B cell (primary cell): Measurements from ENCODE around the gene KIF22. TPM values are rescaled to one million over a fixed set of nuclear protein-coding genes. Genes with fewer than 3 reads are reported as not detected.

Experiments used
- ATAC-seq: fragments of 200-7000 bp; cut with Tn5 transposase; one replicate; pipeline ENCODE4 v1.10.0; 2021; ENCODE audit warnings: low read depth, mild to moderate bottlenecking, moderate number of reproducible peaks, moderate library complexity
- CTCF ChIA-PET: fragments of 350-600 bp; sonication (Branson Sonifier 250); formaldehyde crosslinking; loops from one replicate; lab custom pipeline; 2021; ENCODE audit warnings: antibody characterized with exemption, inconsistent platforms; lab: Charles Lee
- POLR2A ChIA-PET: fragments of 350-600 bp; sonication (Branson Sonifier 250); formaldehyde crosslinking; loops from one replicate; lab custom pipeline; 2021; ENCODE audit warnings: antibody characterized with exemption; lab: Charles Lee
- DNase-seq: peaks from one replicate; pipeline ENCODE4 v3.0.0; 2013
- H2AFZ ChIP-seq: 2 replicates; pipeline ENCODE4 v1.6.1; 2012; ENCODE audit warnings: mild to moderate bottlenecking, low read depth, low read length; ENCODE audit not compliant: insufficient read depth, poor library complexity, severe bottlenecking
- H3K27ac ChIP-seq, 2 donors: 1 replicate in 1 of 2; 2 replicates in 1 of 2; pipeline ENCODE4 v1.5.1; 2012 to 2013; ENCODE audit warnings: low read length in 2 of 2, mild to moderate bottlenecking in 2 of 2, moderate library complexity in 1 of 2
- H3K27me3 ChIP-seq, 4 experiments: fragments of 200-600 bp in 1 of 4; sonication (generic) in 1 of 4; replicated peaks in 1 of 4; 1 replicate in 2 of 4; 2 replicates in 2 of 4; pipeline versions ENCODE4 v1.6.1 to v1.7.0; 2013 to 2016; ENCODE audit warnings: low read length in 3 of 4, mild to moderate bottlenecking in 2 of 4, mixed read lengths in 1 of 4, moderate library complexity in 1 of 4; ENCODE audit not compliant: insufficient read depth in 4 of 4, control insufficient read depth in 3 of 4; ENCODE audit errors: control extremely low read depth in 1 of 4
- H3K36me3 ChIP-seq, 2 experiments: replicated peaks in 1 of 2; 1 replicate in 1 of 2; 2 replicates in 1 of 2; pipeline versions ENCODE4 v1.6.1 to v1.7.1; 2013; ENCODE audit warnings: low read length in 1 of 2; ENCODE audit not compliant: insufficient read depth in 2 of 2, control insufficient read depth in 1 of 2; ENCODE audit errors: control extremely low read depth in 1 of 2, extremely low read depth in 1 of 2
- H3K4me1 ChIP-seq, 2 donors: fragments of 200-600 bp in 1 of 2; sonication (generic) in 1 of 2; 1 replicate in 1 of 2; 2 replicates in 1 of 2; pipeline versions ENCODE4 v1.5.1 to v1.6.1; 2013 to 2017; ENCODE audit warnings: low read length in 2 of 2; ENCODE audit not compliant: control insufficient read depth in 2 of 2, insufficient read depth in 2 of 2
- H3K4me2 ChIP-seq: replicated peaks from 2 replicates; pipeline ENCODE3; 2012; ENCODE audit warnings: mild to moderate bottlenecking, low read depth, low read length; ENCODE audit not compliant: poor library complexity, severe bottlenecking
- H3K4me3 ChIP-seq, 5 experiments: fragments of 200-600 bp in 1 of 5; sonication (generic) in 1 of 5; 1 replicate in 3 of 5; 2 replicates in 2 of 5; pipeline versions ENCODE4 v1.5.1 to v1.7.0; 2011 to 2016; ENCODE audit warnings: low read length in 4 of 5, mild to moderate bottlenecking in 4 of 5, low read depth in 2 of 5, control low read depth in 1 of 5, moderate library complexity in 1 of 5; ENCODE audit not compliant: insufficient read depth in 1 of 5; ENCODE audit errors: control extremely low read depth in 1 of 5, extremely low read depth in 1 of 5
- H3K79me2 ChIP-seq: fragments of 200-600 bp; sonication (generic); one replicate; pipeline ENCODE4 v1.6.0; 2016; ENCODE audit warnings: low read length; ENCODE audit not compliant: control insufficient read depth, insufficient read depth
- H3K9ac ChIP-seq: fragments of 200-600 bp; sonication (generic); 2 replicates; pipeline ENCODE4 v1.6.1; 2017; ENCODE audit warnings: mild to moderate bottlenecking, low read length, moderate library complexity
- H3K9me3 ChIP-seq, 3 donors: one replicate each; pipeline versions ENCODE4 v1.6.1 to v1.7.1; 2013; ENCODE audit warnings: low read length in 2 of 3; ENCODE audit not compliant: control insufficient read depth in 2 of 3, insufficient read depth in 1 of 3; ENCODE audit errors: control extremely low read depth in 1 of 3
- H4K20me1 ChIP-seq: 2 replicates; pipeline ENCODE4 v1.6.0; 2012; ENCODE audit warnings: mild to moderate bottlenecking, low read length; ENCODE audit not compliant: insufficient read depth, control insufficient read depth, poor library complexity, severe bottlenecking
- H3K27ac Mint-ChIP-seq: one replicate; pipeline ENCODE4 v1.8.0; 2021; ENCODE audit warnings: mixed read lengths
- H3K27me3 Mint-ChIP-seq: one replicate; pipeline ENCODE4 v1.8.0; 2021; ENCODE audit warnings: mixed read lengths
- H3K4me1 Mint-ChIP-seq: one replicate; pipeline ENCODE4 v1.8.0; 2021; ENCODE audit warnings: mixed read lengths
- H3K4me3 Mint-ChIP-seq: one replicate; pipeline ENCODE4 v1.8.0; 2021; ENCODE audit warnings: mixed read lengths
- H3K9me3 Mint-ChIP-seq: one replicate; pipeline ENCODE4 v1.8.0; 2022; ENCODE audit warnings: mixed read lengths; ENCODE audit not compliant: insufficient read depth
- EZH2 ChIP-seq: IDR thresholded peaks from 2 replicates; pipeline ENCODE4 v1.6.1; 2012; ENCODE audit warnings: borderline replicate concordance, low read depth, mild to moderate bottlenecking, moderate library complexity, low read length; ENCODE audit not compliant: insufficient read depth, poor library complexity, severe bottlenecking
- WGBS: methylation state at CpG from one replicate; pipeline ENCODE4 v1.1.5; 2013; ENCODE audit warnings: missing lambda C conversion rate; ENCODE audit not compliant: insufficient coverage; 5-methylcytosine and 5-hydroxymethylcytosine counted together
- intact Hi-C: fragments of 100-400 bp; cut with micrococcal nuclease; formaldehyde crosslinking; loops from one replicate; pipeline ENCODE4 v1.10.0; 2022
- polyA plus RNA-seq: library from polyadenylated mRNA; depleted of rRNA; stranded (reverse); fragments of >200 nt; gene quantifications from 2 replicates; pipeline ENCODE4 v1.2.3, GENCODE V29; 2012
- total RNA-seq, 2 donors: library from RNA; stranded (reverse); fragments of 120-200 nt in 1 of 2; gene quantifications; 1 replicate in 1 of 2; 2 replicates in 1 of 2; pipeline versions ENCODE4 v1.2.3 to v1.2.4, GENCODE V29; 2013 to 2022
- TF ChIP-seq, protein P1 (sequence below): fragments of 200-600 bp; IDR thresholded peaks from one replicate; pipeline ENCODE4 v1.8.0; 2022; ENCODE audit warnings: antibody characterized with exemption, mild to moderate bottlenecking

Gene KIF22
- total and polyA plus RNA-seq, 2 donors (not counting 1 experiment from before 2014, with no cell fraction given): 53.9 to 57.2 TPM

- Mint-ChIP-seq H3K4me1 (peaks cover 43% of the 10 kb centered on the region), H3K9me3 (no peaks in the 10 kb centered on the region), H3K4me3 (peak overlapping the region; percentile 98), H3K27me3 (no peaks in the 10 kb centered on the region), H3K27ac (peak overlapping the region; percentile 100)
- H3K9me3 ChIP-seq: no peaks in the 10 kb centered on the region
- H3K36me3 ChIP-seq: peaks cover 4 to 23% of the 10 kb centered on the region in 2 experiments
- peak overlapping the region; percentile 85 for H3K9ac ChIP-seq
- peak; percentile 69 for ATAC-seq
- H3K27me3 ChIP-seq: no peaks in the 10 kb centered on the region
- peak overlapping the region; percentile 63 to 95 (median 89) for H3K4me3 ChIP-seq
- peaks cover 31% of the 10 kb centered on the region for H3K79me2 ChIP-seq
- H3K4me2 ChIP-seq: peak overlapping the region; percentile 92
- H3K27ac ChIP-seq: peak overlapping the region; percentile 87 to 91
- peak; percentile 99 for DNase-seq
- WGBS: under 1% methylated on average over 73 of the region's 103 CpGs
- TF ChIP-seq EZH2: no peak
- TF ChIP-seq, protein P1, sequence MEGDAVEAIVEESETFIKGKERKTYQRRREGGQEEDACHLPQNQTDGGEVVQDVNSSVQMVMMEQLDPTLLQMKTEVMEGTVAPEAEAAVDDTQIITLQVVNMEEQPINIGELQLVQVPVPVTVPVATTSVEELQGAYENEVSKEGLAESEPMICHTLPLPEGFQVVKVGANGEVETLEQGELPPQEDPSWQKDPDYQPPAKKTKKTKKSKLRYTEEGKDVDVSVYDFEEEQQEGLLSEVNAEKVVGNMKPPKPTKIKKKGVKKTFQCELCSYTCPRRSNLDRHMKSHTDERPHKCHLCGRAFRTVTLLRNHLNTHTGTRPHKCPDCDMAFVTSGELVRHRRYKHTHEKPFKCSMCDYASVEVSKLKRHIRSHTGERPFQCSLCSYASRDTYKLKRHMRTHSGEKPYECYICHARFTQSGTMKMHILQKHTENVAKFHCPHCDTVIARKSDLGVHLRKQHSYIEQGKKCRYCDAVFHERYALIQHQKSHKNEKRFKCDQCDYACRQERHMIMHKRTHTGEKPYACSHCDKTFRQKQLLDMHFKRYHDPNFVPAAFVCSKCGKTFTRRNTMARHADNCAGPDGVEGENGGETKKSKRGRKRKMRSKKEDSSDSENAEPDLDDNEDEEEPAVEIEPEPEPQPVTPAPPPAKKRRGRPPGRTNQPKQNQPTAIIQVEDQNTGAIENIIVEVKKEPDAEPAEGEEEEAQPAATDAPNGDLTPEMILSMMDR: peak; percentile 13
- ChIA-PET CTCF (interaction anchor here (1.0 to 3.8 kb wide), 7 partner anchors 12 to 114 kb away, joined by 5 to 66 read pairs (median 7); partner anchors contain the start of genes KIF22, MVP and PAGR1), POLR2A (interaction anchor here (0.6 to 4.3 kb wide), 13 partner anchors 8 to 572 kb away, joined by 3 to 31 read pairs (median 5); partner anchors contain the start of genes C16orf54, KIF22, MVP and PAGR1)
- intact Hi-C loops: loop anchor here (1.0 to 5.0 kb wide), 4 partner anchors 11 to 121 kb away; partner anchors contain the start of genes KCTD13, KIF22 and PAGR1
- H2AFZ ChIP-seq: peak overlapping the region; percentile 78
- peaks cover 29% of the 10 kb centered on the region for H4K20me1 ChIP-seq
- H3K4me1 ChIP-seq: peaks cover 42 to 48% of the 10 kb centered on the region in 2 donors
These were observed 14.9 kb downstream of the KIF22 start for GRCh38 chr16:29805232-29806098.
